Stimulated activated CD4-positive, alpha-beta T cell treated with anti-CD3 and anti-CD28 coated beads, Interleukin-15, amount 100 ng/mL, for 24 hours (primary cell): ENCODE measurements around the gene DFFB.

ENCODE experiments used
- DNase-seq: peaks from one replicate; pipeline ENCODE4 v3.0.0-alpha.2; 2020

Gene DFFB

GRCh38 chr1:3876716-3877115, 19.4 kb downstream of the DFFB start:
- DNase-seq: no peak

DNA sequence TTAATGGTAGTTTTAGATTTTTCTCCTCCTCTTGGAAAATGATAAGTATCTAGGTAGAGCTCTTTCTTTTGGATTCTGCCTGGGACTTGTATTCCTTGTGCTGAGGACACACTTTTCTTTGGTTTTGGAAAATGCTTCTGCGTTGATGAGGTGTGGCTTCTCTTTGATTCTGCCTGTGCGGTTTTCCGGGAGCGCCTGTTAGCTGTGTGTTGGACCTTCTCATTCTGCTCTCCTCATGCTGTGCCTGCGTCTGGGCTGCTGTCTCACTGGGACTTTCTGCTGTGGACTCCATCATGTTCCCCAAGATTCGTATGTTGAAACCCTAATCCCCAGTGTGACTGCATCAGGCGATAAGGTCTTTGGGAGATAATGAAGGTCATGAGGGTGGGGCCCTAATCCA, 21.8 kb downstream of the DFFB start:
- no peak for DNase-seq

GRCh38 chr1:3879787-3880428, 22.6 kb downstream of the DFFB start:
- DNase-seq: no peak

DNA sequence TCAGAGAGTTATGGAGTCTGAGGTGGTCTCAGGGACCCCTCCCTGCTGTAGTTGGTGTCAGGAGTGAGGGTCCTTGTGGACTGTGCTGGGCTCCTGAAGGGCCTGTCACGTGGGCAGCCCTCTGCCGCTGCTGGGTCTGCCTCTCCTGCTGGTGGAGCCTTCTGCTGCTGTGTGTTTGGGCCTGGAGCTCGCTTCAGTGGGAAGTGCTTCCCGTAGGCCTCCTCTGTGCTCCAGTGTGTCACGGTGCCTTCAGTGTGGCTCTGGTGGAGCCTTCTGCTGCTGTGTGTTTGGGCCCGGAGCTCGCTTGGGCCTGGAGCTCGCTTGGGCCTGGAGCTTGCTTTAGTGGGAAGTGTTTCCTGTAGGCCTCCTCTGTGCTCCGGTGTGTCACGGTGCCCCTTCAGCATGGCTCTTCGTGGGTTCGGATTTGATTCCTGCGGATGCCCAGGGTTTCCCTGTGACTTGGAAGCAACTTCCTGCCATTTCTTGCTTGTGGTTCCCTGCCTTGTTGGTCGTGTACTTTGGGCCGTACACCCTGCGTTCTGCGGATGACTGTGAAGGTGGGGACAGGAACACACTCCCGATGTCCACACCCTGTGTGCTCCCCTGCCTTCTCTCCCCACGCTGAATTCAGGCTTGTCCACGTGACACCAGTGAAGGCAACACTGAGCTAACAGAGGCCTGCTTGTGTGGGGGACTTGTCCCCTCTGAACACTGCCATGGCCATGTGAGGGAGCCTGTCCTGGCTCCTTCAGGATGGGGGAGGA, 23.3 kb downstream of the DFFB start:
- DNase-seq: no peak

- DNase-seq: no peak
Measured at GRCh38 chr1:3881193-3881480, 23.9 kb downstream of the DFFB start.

DNA sequence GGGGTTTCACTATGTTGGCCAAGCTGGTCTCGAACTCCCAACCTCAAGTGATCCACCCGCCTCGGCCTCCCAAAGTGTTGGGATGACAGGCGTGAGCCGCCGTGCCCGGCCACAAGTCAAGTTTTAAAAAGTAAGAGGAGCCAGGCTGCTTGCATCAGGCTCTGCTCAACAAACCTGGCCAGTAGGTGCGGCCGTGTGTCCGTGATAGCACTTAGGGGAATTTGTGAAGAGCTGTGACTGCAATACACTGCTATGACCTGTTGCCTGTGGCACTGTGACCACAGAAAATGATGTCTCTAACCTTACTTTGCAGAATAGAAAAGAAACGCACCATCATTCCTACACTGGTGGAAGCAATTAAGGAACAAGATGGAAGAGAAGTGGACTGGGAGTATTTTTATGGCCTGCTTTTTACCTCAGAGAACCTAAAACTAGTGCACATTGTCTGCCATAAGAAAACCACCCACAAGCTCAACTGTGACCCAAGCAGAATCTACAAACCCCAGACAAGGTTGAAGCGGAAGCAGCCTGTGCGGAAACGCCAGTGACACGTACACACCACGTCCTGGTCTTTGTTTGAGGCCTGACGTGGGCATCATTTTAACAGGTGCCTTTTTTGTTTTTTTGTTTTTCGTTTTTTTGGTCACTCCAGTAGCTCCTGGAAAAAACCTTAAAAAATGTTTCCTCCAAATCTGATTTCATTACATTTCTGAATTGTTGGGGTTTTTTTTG, 26.1 kb downstream of the DFFB start:
- no peak for DNase-seq

DNA sequence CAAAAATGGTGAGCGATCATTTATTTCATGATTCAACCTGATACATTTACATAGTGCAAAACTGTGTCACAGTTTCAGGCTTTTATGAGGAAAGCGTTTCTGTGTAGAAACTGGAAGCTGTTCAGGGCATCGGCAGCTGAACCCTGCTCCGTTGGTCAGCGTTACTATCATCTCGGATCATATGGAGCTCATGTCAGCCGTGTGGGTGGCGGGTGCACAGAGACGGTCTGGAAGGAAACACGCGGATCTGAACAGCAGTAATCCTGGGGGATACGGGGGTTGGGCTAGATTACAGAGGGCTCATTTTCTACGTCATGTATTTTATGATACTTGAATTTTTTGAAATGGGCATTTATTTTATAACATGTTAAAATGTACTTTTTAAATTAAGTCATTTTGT, 27.7 kb downstream of the DFFB start:
- no peak for DNase-seq

GRCh38 chr1:3885611-3886010, 28.3 kb downstream of the DFFB start:
- no peak for DNase-seq

- DNase-seq: no peak
Measured at GRCh38 chr1:3886106-3886670, 28.9 kb downstream of the DFFB start.

- no peak for DNase-seq
Measured at GRCh38 chr1:3886691-3887090, 29.4 kb downstream of the DFFB start.

GRCh38 chr1:3888301-3888700, 31.0 kb downstream of the DFFB start:
- DNase-seq: no peak

- peak; percentile 17 for DNase-seq
Measured at GRCh38 chr1:3889936-3890335, 32.7 kb downstream of the DFFB start.

DNA sequence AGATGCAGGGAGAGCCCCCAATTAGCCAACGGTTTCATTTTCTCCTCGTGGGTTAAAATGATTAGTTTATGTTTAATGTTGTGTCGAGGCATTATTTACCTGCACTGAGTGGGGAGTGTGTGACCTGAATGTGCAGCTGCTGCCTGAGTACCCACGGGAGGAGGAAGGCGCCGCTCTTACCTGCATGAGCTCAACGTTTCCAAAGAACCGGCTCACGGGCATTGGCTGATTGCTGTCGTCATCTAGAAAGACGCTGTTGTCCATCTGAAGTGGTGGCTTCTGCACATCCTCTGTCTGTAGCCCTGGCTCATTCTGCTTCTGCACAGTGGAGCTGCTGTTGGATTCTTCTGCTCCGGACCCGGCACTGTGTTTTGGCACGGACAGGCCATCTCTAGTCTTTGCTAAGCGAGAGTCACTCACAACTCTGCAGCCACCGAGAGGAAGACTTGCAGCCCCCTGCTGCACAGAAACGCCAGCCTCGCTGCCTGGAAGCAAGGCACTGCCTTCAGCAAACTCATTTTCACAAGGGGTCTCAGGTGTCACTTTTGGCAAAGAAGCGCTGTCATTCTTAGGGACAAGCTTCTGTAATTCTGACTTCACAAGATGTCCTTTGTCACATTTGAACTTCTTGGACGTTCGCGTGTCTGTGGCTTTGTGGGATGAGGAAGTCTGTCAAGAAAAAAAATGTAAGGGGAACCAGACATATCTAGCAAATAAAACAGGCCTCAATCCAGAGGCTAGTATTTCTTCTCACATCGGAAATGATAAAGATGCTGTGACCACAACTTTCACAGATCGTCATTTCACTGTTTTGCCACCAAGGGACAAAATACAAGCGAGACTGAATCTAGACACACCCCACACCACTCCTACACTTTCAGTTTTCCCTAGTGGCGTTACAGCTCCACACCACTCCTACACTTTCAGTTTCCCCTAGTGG, 33.4 kb downstream of the DFFB start:
- DNase-seq: peak; percentile 23

- no peak for DNase-seq
Measured at GRCh38 chr1:3891329-3891865, 34.1 kb downstream of the DFFB start.

GRCh38 chr1:3892748-3893147, 35.5 kb downstream of the DFFB start:
- DNase-seq: no peak

GRCh38 chr1:3893190-3893589, 35.9 kb downstream of the DFFB start:
- DNase-seq: no peak

- DNase-seq: no peak
Measured at GRCh38 chr1:3894626-3895278, 37.5 kb downstream of the DFFB start.

DNA sequence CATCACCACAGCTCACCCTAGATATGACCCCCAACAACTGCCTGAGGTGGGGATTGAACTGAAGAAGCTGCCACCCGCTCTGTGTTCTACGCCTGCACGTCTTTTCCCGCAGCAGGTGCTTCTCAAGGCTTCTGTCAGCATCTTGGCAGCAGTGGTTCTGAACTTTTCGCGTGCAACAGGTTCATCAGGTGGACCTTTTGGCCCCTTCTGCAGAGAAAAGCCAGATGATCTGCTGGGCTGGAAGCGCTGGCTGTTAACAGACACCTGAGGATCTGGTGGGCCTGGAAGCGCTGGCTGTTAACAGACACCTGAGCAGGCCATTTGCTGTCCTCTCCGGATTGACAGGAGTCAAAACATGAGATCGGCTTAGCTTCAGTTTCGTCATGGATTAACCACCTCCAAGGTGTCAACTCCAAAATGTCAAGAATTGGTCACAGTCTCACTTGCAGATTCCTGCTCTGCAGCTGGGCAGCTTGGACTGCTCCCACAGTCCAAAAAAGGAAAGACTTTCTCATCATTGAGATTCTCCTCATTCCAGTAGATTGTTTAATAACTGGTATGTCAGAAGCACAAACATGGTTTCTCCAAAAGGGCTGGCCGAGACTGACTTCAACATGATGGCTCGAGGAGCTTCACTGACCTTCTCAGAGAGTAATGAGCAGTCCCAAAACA, 38.1 kb downstream of the DFFB start:
- no peak for DNase-seq

- no peak for DNase-seq
Measured at GRCh38 chr1:3895951-3896325, 38.7 kb downstream of the DFFB start.

DNA sequence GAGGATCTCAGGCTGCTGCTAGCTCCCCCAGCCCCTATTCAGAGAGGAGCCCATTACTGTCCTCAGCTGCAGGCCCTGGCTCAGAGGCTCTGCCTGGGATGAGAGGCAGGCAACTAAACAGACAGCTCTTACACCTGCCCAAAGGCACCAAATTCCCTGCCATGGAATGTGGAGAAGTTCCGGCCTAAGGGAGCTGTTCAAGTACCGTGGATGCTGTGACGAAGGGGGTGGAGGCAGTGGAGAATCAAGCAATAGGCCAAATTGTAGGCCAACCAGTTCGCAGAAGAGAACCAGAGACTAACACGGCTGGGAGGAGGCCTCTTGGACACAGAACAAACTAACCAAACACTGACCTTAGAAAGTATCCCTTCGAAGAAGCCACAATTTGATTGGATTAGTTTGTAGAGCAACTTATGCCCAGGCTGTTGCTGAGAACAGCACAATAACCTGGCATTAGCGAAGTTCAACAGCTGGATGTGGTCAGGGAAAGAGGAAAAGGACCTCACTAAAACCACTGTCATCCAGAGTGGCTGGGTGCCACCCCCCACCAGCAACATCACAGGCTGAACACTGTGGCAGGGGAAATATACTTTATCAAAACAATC, 39.2 kb downstream of the DFFB start:
- DNase-seq: no peak

GRCh38 chr1:3898475-3898735, 41.1 kb downstream of the DFFB start:
- no peak for DNase-seq
